GM12864 (cell line): Measurements from ENCODE around the gene SNORC.

Experiments
- DNase-seq: peaks from one replicate; pipeline ENCODE4 v3.0.0-alpha.2; 2011; ENCODE audit warnings: low read depth
- H3K4me3 ChIP-seq: 2 replicates; pipeline ENCODE4 v1.5.1; 2011; ENCODE audit warnings: mild to moderate bottlenecking, low read depth, low read length, control low read depth
- CTCF ChIP-seq: IDR thresholded peaks from 2 replicates; pipeline ENCODE4 v1.5.1; 2011; ENCODE audit warnings: low read depth, mild to moderate bottlenecking, moderate library complexity, low read length, control low read depth, inconsistent platforms; ENCODE audit errors: missing control alignments

SNORC gene

DNA sequence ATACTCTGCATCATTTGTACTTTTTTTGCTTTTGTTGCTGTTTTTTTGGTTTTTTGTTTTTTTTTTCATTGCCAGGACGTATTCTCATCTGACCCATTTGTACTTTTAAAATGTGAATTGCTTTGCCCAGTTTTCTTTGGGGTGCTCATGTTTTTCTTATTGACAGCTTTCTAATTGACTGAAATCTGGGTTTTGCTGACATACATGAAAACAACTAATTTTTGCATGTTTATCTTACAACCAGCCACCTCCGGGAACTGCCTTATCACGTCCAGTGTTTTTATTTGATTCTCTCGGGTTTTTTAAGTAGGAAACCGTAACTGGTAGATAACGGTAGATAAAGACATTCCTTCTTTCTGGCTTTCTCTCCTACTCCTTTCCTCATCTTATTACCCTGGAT, 38.6 kb downstream of the SNORC start:
- no peak overlapping the region for H3K4me3 ChIP-seq
- TF ChIP-seq CTCF, result no peak
- no peak for DNase-seq

- TF ChIP-seq CTCF, result no peak
Measured at GRCh38 chr2:232910376-232910775, 40.3 kb downstream of the SNORC start.

DNA sequence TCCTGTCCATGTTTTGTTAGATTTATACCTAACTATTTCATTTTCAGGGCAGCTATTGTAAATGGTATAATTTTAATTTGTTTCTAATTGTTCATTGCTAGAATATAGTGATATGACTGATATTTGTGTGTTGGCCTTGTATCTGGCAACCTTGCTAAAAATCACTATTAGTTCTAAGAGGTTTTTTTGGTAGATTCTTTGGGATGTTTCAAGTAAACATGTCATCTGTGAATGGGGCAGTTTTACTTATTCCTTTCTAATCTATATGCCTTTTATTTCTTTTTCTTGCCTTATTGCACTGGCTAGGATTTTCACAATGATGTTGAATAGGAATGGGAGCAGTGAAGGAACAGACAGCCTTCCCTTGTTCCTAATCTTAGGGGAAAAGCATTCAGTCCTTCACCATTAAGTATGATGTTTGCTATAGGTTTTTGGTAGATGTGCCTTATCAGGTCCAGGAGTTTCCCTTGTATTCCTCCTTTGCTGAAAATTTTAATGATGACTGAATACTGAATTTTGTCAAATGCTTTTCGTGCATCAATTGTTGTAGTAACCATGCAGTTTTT, 41.7 kb downstream of the SNORC start:
- no peak for DNase-seq
- no peak for TF ChIP-seq CTCF
- no peak overlapping the region for H3K4me3 ChIP-seq

More at GRCh38 chr2:232910376-232910775, 40.3 kb downstream of the SNORC start:
- DNase-seq, result no peak
- no peak overlapping the region for H3K4me3 ChIP-seq

- DNase-seq, result no peak
- no peak overlapping the region for H3K4me3 ChIP-seq
- no peak for TF ChIP-seq CTCF
Measured at GRCh38 chr2:232913903-232914302, 43.8 kb downstream of the SNORC start.

GRCh38 chr2:232919141-232919540, 49.1 kb downstream of the SNORC start:
- no peak for TF ChIP-seq CTCF
- no peak for DNase-seq
- no peak overlapping the region for H3K4me3 ChIP-seq

DNA sequence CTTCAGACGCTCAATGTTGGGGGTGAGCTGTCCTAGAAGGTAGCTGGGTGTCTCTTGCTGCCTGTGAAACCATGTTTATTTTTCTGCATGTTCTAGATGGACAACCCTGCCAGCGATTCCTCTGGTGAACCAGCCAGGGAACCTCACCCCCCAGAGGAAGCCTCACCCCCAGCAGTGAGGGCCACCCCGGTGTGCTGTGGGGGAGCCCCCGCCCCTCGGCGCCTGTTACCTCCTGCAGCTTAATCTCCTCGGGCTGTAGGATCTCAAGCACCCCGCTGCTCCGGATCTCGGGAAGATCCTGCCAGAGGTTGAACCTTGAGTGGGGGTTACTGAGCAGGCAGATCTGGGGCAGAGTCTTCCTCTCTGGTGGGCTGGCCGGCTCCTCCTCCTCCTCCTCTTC, 50.0 kb downstream of the SNORC start:
- TF ChIP-seq CTCF, result no peak
- no peak for DNase-seq
- no peak overlapping the region for H3K4me3 ChIP-seq

- H3K4me3 ChIP-seq, result no peak overlapping the region
- no peak for DNase-seq
- no peak for TF ChIP-seq CTCF
Measured at GRCh38 chr2:232920760-232921159, 50.7 kb downstream of the SNORC start.
